Activated T-helper 1 cell treated with anti-CD3 and anti-CD28 coated beads, Interleukin-2, amount 50 U/mL, for 16 hours (primary cell): Measurements from ENCODE around the gene MTREX.

Experiments
- DNase-seq, 2 donors: peaks; one replicate each; pipeline ENCODE4 v3.0.0-alpha.2; 2020; ENCODE audit warnings: low read depth in 1 of 2, low spot score in 1 of 2

MTREX gene

DNA sequence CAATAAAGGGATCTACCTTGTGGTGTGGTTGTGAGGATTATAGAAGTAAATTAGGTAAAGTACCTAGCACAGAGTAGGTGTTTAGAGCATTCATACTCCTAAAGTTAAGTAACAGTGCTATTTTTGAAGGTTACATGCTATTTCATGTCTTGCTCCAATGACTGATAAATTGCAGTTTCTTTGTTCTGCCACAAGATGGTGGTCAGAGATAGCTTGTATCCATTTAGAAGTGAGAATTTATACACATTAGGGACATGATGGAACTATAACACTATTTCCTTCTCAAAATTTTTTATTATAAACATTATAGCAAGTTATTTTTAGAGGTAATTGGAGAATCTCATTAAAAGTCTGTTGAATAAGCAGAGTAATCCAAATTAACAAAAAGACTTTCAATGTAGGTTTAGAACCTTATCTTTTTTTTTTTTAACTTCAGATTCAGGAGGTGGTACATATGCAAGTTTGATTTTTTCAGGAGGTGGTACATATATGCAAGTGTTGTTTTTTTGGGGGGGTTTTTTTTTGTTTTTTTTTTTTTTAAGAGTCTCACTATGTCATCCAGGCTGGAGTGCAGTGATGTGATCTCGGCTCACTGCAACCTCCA lies 17.1 kb downstream of the MTREX start:
- no peak for DNase-seq

DNA sequence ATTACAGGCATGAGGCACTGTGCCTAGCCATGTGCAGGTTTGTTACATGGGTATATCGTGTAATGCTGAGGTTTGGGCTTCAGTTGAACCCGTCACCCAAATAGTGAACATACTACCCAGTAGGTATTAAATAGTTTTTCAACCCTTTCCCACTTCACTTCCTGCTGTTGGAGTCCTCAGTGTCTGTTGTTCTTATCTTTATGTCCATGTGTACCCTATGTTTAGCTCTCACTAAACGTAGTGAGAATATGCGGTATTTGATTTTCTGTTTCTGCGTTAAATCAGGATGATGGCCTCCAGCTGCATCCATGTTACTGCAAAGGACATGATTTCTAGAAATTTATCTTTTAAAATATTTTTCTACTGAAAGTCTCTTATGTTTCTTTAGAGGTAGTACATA lies 17.8 kb downstream of the MTREX start:
- no peak for DNase-seq

DNA sequence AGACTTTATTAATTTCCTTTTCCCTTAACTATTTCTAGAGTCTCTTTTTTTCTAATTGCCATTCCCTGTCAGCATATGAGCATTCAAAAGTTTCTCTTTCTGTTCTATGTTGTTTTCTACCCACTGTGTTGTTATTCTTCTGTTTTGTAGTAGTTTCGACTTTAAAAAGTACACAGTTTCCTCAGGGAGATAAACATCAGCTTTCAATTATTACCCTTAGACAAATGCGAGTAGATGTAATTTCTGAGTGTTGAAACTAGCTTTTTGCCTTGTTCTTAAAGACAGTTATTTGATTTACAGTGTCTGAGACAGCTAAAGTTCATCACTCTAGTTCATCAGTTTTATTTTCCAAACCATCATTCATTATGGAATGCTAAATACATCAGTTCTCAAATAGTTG lies 19.5 kb downstream of the MTREX start:
- DNase-seq, result no peak

DNA sequence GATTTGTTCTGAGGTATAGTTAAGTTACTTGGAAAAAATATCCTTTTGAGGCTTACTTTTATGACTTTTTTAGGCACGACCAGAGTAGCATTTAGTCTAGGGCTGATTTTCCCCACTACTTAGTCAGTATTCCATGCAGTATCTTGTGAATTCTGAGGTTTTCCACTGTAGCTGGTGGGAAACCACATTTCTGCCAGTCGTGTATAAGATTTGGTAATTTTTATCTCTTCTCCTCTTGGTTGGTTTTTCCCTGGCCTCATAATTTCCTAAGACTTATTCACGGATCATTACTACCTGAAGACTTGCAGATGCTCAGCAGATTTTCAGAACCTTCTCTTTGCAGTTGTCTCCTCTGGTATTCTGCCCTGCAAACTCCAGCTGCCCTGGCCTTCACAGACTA lies 23.5 kb downstream of the MTREX start:
- DNase-seq, result no peak

DNA sequence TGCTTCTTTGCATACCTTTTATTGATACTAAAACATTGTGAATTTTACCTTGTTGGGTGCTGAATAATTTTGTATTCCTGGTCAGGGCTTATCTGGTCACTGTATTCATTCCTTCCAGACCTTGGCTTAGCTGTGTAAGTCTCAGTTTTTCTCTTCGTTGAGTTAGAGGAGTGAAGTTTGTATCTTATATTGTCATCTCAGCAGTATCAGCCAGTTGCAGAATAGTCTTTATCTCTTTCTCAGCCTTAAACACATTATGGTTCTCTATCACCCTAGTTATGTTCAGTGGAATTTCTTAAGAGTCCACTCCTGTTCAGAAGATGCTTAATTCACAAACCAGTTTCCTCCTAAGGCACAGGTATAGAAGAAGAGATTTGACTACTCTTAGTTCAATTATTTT lies 25.2 kb downstream of the MTREX start:
- no peak for DNase-seq

DNA sequence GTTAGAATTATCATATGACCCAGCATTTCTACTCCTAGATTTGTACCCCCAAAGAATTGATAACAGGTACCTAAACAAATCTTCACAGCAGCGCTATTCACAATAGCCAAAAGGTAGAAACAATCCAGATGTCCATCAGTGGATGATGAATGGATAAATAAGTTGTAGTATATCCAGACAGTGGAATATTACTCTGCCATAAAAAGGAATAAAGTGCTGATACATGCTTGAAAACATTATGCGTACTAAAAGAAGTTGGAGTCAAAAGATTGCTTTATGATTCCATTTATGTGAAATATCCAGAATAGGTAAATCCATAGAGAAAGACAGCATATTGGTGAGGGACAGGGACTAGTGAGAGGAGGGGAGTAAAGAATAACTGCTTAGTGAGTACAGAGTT lies 26.0 kb downstream of the MTREX start:
- DNase-seq, result no peak

DNA sequence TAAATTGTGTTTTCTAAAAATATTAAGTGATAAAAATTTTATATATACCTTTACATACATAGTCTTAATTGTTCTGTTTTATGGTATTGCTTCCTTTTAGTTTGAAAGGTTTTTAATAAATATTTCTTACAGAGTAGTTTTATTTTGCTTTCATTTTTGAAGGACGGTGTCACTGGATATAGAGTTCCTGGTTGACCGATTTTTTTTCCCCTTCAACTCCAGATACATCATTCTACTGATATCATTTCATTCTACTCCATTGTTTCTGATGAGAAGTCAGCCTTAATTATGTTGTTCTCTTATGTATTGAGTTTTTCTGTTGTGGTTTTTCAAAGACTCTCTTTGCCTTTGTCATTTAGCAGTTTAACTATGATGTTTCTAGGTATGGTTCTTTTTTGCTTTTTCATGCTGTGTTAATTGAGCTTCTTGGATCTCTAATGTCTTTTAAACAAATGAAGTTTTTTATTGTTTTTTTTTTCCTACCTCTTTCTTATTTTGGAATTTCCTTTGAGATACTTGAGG lies 30.4 kb downstream of the MTREX start:
- DNase-seq, result no peak

DNA sequence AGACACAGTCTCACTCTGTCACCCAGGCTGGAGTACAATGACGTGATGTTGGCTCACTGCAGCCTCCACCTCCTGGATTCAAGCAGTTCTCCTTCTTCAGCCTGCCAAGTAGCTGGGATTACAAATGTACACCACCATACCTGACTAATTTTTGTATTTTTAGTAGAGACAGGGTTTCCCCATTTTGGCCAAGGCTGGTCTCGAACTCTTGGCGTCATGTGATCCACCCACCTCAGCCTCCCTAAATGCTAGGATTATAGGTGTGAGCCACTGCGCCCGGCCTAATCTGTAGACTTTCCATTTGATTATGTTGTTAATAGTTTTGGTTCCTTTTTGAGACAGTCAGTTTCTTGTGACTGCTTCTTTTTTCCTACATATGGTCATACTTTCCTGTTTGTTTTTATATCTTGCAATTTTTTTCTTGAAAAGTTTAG lies 31.0 kb downstream of the MTREX start:
- DNase-seq, result no peak

DNA sequence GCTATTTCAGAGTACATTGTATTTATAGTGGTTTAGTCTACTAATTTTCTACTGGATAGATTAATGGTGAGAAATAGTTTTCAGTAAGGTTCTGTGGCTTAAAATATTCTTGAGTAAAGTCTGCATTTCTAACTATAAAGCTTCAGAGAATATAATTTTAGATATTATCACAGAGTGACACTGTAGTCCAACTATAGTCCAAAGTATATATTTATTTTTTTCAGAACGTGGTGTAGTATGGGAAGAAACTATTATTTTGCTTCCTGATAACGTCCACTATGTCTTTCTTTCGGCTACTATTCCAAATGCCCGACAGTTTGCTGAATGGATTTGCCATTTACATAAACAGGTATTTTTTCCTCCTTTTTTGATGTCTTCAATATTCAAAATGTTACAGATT lies 35.3 kb downstream of the MTREX start:
- DNase-seq, result no peak

DNA sequence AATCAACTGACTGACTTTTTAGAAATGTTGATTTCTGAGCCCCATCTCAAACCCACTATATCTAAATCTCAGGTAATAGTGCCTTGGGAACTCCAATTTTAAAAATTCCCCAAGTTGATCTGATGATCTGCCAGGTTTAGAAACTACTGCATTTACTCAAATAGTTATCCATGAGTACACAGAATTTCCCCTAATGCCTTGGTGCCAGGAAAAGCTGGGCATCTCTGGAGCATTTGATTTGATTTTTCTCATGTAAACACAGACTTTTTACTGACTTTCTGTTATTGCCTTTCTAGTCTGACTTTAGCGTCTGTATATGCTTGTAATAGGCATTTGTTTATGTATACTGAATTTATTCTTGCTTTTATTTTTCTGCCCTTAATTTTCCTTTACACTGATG lies 35.8 kb downstream of the MTREX start:
- no peak for DNase-seq

DNA sequence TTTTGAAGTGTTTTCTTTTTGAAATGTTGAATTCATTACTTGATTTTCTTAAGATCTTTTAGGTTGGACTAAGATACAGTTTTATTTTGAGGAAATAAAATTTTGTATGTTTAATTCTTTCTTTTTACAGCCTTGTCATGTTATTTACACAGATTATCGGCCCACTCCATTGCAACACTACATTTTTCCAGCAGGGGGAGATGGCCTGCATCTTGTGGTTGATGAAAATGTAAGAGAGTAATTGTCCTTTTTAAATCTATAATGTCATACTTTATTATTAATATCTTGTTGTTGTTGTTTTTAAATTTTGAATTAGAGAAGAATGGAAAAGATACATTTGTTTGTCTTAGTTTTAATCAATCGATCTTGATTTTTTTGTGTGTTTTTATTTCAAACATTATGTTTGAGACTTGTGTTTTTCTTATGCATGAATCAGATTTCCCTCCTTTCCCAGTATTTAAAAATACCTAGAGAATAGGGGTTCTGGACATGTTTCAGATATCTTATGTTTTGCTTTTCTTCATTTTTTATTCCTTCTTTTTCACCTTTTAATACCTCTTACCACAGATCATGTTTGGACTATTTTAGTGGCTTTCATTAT lies 36.7 kb downstream of the MTREX start:
- peak; percentile 25 to 34 for DNase-seq

DNA sequence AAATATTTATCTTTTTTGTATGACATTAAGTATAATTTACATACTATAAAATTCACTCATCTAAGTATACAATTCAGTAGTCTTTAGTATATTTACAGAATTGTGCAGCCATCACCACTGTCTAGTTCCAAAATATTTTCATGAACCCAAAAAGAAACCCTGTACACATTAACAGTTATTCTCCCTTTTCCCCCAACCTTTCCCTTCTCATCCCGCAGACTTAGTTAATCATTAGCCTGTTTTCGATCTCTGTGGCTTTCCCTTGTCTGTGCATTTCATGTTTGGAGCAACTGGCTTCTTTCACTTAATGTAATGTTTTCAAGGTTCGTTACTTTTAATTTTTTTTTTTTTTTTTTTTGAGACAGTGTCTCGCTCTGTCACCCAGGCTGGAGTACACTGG lies 37.5 kb downstream of the MTREX start:
- no peak for DNase-seq

DNA sequence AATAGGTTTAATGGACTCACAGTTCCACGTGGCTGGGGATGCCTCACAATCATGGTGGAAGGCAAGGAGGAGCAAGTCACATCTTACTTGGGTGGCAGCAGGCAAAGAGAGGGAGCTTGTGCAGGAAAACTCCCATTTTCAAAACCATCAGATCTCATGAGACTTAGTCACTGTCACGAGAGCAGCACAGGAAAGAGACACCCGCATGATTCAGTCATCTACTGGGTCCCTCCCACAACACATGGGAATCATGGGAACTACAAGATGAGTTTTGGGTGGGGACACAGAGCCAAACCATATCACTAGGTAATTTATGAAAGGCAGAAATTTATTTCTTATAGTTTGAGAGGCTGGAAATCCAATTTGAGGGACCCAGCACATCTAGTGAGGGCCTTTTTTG lies 40.0 kb downstream of the MTREX start:
- DNase-seq, result no peak

DNA sequence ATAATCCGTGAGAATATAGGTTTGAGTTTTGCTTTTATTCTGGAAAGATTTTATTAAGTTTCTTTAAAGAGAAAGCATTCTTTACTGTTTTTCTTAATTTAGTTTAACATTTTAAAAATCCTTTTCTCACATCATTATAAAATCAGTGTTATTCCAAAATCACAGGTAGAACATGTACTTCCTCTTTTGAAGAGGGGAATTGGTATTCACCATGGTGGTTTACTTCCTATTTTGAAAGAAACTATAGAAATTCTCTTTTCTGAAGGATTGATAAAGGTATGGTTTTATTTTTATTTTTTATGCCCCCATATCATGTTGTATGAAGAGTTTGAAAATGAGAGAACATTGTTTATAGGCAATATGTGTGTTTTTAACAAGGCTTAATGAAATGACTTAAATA lies 43.0 kb downstream of the MTREX start:
- DNase-seq, result no peak

DNA sequence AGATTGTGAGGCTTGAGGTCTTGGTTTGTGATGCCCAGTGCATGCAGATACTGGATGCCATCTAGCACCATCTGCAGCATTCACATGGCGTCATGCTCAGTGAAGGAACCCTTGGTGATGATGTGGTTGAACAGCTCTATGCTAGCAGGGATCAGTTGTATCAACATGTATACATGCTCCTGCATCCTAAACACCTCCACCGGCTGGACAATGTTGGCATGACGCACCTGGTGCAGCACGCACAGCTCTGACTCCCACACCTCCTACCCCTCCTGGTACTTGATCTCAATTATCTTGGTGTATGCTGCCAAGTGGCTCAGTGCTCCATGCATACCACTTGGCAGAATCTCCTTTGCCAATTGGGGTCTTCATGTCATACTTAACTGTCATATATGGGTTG lies 49.1 kb downstream of the MTREX start:
- DNase-seq, result no peak

DNA sequence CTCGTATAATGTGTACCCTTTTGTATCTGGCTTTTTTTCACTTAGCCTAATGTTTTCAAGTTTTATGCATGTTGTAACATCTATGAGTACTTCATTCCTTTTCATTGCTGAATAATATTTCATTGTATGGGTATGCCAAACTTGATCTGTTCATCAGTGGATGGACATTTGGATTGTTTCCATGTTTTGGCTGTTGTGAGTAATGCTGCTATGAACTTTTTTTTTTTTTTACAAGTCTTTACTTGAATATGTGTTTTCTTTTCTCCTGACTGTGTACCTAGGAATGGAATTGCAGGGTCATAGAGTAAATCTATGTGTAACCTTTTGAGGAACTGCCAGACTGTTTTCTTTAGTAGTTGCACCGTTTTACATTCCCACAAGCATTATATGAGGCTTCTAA lies 52.4 kb downstream of the MTREX start:
- DNase-seq, result no peak

DNA sequence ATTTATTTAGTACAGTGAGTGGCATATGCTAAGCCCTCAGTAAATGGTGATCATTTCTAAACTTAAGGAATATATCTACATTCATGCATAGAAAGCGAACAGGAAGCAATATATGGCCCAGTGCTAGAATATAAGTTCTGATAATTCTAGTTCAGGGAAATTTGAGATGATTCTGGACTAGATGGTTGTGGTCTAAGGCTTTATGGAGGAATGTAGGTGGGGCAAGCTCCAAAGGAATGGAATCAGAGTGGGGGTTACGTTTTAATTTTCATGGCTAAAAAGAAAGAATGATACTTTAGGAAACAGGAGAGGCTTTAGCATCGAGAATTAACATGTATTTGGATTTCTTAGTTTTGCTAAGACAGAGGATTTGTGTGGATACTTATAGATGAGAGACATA lies 56.1 kb downstream of the MTREX start:
- DNase-seq, result no peak

DNA sequence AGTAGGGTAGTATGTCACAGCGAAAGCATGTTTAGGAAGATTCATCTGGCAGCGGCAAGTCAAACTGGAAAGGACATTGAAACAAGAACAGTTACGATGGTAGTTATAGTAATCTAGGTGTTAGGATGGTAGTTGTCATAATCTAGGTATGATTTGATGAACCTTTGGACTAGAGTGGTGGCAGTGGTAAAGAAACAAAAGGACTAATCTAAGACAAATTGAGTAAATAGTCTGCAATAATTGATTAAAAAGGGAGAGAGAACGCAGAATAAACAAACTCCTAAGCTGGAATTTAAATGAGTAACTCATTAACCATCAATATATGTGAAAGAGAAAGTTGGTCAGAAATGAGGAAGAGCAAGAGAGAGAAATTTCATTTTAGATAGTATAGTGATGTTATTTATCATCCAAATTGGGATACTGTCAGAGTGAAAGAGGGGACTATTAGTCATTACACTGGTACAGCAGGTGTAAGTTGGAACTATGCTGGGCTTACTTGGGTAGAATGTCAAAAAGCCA lies 56.8 kb downstream of the MTREX start:
- DNase-seq, result no peak

DNA sequence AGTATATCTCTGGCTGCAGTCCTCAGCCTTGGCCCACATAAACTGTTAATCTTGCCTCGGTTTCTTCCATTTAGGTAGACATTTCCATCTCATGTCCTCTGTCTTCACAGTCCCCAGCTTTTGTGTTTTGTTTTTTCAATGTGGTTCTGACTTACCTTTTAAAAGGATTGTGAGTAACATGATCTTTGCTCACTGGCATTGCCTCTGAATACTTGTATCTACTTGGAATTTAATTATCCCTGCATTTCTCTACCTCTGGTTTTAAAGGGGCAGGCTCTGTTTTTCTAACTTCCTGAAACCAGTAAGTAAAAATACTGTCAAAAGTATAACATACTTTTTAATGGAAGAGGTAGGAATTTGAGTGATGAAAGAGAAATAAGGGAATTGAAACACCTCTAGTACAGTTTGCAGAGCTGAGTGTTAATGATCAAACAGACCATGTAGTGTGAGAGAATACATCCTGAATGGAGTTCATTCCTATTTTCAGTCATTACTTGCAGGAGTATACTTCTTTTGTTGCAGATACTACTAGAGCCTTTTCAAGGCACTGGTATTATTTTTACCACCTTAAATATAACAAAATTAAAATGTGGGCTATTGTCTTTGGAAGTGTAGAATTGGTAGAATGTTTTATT lies 62.6 kb downstream of the MTREX start:
- no peak for DNase-seq

DNA sequence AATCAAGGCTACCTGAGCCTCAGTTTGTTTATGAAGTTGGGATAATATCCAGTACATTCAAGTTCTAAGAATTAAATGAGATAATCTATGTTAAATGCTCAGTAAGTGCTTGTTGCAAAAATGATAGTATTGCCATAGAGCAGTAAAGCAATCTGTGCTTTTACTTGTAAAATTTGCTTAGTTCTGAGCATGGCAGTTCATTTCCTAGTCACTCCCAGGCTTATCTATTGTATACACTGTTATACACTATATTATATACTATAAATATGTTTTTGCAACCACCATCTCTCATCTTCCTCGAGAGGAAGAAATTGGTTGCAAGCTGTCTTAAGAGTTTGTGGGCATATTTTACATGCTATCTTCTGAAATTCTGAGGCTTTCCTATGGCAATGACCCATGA lies 63.4 kb downstream of the MTREX start:
- DNase-seq, result no peak

DNA sequence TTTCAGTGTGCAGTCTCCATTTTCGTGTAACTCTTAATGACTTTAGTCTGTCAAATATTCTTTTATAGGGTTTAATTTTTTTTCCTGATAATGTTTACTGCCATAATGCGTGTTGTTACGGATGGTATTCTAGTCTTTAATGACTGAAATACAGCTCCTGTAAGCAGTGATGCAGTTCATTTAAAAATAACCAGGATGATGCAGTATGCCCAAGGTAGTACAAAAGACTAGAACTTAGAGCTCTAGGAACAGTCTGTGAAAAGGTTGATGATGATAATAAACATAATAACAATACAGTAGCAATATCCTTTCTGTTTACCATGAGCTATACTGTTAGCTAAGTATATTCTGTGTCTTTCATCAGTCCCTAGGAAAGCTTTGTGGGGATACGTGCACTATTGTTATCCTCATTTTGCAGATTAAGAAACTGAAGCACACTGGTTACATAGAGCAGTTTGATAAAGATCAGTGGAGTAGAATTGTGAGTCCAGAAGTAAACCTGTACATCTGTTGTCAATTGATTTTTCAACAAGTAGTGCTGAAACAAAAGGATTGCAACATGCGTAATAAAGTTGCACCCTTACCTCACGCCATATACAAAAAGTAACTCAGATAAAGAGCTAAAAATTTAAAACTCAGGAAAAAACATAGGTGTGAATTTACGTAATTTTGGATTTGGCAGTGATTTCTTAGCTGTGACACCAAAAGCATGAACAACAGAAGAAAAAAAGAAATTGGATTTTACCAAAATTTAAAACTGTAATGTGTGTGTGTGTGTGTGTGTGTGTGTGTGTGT lies 64.5 kb downstream of the MTREX start:
- no peak for DNase-seq

DNA sequence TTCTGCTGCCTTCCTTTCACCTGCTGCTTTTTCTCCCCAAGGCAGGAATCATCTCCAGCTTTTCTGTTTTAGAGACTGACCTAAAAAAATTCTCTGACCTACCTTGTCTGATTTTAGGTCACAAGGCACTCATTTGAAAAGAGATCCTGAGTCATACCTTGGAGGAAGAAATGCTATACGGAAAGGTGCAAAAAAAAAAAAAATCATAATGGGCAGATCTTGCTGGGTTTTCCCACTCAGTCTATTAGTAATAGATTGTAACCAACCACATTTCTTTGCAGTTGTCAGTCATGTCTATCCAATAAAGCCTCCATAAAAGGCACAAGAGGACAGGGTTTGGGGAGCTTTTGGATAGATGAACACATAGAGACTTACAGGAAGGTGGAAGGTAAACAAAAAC lies 70.0 kb downstream of the MTREX start:
- DNase-seq, result no peak
